ENCODE results near the gene UQCRC1.

DNA sequence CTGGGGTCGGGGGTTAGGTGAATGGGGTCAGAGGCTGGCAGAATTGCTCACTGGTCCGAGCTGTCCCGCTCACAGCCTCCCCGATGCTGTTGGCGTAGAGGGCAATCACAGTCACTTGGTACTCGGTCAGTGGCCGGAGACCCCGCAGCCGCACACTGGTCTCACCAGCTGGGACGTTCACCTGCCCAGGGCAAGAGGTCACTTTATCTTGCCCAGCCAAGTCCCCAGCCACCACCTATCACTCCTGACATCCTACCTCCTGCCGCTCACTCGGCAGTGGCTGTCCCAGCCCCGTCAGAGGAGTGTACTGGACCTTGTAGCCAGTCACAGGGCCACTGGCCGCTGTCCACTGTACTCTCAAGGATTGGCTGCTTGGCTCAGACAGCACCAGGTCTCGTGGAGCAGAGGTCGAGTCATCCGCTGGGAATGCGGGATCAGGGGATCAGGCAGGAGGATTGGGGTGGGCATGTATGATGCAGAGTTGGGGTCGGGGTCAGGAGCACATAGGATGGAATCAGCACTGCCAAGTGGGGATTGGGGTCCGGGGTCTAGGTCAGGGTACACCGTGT lies 16.8 kb downstream of the UQCRC1 start:
- TF ChIP-seq POLR2A (IDR thresholded peaks at IDR 0.05; ENCODE audit: extremely low read depth, insufficient read length) (no peak), MYC (IDR thresholded peaks at IDR 0.05; ENCODE audit: low read depth, low read length) (no peak)
- TF ChIP-seq, protein P1, sequence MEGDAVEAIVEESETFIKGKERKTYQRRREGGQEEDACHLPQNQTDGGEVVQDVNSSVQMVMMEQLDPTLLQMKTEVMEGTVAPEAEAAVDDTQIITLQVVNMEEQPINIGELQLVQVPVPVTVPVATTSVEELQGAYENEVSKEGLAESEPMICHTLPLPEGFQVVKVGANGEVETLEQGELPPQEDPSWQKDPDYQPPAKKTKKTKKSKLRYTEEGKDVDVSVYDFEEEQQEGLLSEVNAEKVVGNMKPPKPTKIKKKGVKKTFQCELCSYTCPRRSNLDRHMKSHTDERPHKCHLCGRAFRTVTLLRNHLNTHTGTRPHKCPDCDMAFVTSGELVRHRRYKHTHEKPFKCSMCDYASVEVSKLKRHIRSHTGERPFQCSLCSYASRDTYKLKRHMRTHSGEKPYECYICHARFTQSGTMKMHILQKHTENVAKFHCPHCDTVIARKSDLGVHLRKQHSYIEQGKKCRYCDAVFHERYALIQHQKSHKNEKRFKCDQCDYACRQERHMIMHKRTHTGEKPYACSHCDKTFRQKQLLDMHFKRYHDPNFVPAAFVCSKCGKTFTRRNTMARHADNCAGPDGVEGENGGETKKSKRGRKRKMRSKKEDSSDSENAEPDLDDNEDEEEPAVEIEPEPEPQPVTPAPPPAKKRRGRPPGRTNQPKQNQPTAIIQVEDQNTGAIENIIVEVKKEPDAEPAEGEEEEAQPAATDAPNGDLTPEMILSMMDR (IDR thresholded peaks at IDR 0.05; ENCODE audit: low read depth, low read length): no peak
- TF ChIP-seq, protein P2, sequence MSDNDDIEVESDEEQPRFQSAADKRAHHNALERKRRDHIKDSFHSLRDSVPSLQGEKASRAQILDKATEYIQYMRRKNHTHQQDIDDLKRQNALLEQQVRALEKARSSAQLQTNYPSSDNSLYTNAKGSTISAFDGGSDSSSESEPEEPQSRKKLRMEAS (IDR thresholded peaks at IDR 0.05; ENCODE audit: low read depth, low read length): no peak

Measured in NB4 (cell line).